ENCODE measurements around the gene NPR2.

DNA sequence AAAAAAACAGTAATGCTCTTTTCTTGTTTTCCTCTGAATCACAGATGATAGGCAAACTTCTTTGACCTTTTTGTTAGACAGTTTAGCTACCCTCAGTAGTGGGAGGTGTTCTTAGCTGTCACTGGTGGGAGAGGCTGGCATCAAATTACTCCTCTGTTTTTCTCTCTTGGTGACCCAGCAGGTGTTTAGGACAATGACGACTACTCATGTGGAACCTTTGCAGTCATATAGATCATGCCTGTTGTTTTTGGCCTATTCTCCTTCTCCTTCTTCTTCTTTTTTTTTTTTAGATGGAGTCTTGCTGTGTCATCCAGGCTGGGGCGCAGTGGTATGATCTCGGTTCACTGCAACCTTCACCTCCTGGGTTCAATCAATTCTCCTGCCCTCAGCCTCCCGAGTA, 15.4 kb upstream of the NPR2 start:
- TF ChIP-seq, protein P1, sequence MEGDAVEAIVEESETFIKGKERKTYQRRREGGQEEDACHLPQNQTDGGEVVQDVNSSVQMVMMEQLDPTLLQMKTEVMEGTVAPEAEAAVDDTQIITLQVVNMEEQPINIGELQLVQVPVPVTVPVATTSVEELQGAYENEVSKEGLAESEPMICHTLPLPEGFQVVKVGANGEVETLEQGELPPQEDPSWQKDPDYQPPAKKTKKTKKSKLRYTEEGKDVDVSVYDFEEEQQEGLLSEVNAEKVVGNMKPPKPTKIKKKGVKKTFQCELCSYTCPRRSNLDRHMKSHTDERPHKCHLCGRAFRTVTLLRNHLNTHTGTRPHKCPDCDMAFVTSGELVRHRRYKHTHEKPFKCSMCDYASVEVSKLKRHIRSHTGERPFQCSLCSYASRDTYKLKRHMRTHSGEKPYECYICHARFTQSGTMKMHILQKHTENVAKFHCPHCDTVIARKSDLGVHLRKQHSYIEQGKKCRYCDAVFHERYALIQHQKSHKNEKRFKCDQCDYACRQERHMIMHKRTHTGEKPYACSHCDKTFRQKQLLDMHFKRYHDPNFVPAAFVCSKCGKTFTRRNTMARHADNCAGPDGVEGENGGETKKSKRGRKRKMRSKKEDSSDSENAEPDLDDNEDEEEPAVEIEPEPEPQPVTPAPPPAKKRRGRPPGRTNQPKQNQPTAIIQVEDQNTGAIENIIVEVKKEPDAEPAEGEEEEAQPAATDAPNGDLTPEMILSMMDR (IDR thresholded peaks at IDR 0.05), result no peak
- no peak for TF ChIP-seq ZFX (IDR thresholded peaks at IDR 0.05; ENCODE audit: borderline replicate concordance)
